Breast epithelium (tissue), 4 donors: ENCODE data around the gene FNBP1. TPM values are rescaled to one million over a fixed set of nuclear protein-coding genes. Genes with fewer than 3 reads are reported as not detected.

Experiments
- DNase-seq, 2 donors: peaks; one replicate each; pipeline ENCODE4 v3.0.0-alpha.2; 2019; ENCODE audit warnings: low spot score in 2 of 2
- H3K27ac ChIP-seq, 2 donors: fragments of 200-600 bp; sonication (generic) in 1 of 2; one replicate each; pipeline ENCODE4 v1.5.1; 2016 to 2019; ENCODE audit warnings: mild to moderate bottlenecking in 1 of 2
- H3K27me3 ChIP-seq, 2 donors: fragments of 200-600 bp; sonication (generic) in 1 of 2; one replicate each; pipeline versions ENCODE4 v1.5.1 to v1.6.0; 2017 to 2019; ENCODE audit warnings: control low read depth in 1 of 2, mild to moderate bottlenecking in 1 of 2
- H3K36me3 ChIP-seq: fragments of 200-600 bp; one replicate; pipeline ENCODE4 v1.5.1; 2019
- H3K4me1 ChIP-seq, 2 donors: fragments of 200-600 bp; sonication (generic); one replicate each; pipeline ENCODE4 v1.5.1; 2016 to 2019; ENCODE audit warnings: control low read depth in 1 of 2
- H3K4me3 ChIP-seq, 3 donors: fragments of 200-600 bp; sonication (generic); 1 replicate in 2 of 3; 2 replicates in 1 of 3; pipeline ENCODE4 v1.5.1; 2016 to 2019; ENCODE audit warnings: mild to moderate bottlenecking in 3 of 3, moderate library complexity in 2 of 3
- H3K9me3 ChIP-seq, 2 donors: fragments of 200-600 bp; sonication (generic) in 1 of 2; one replicate each; pipeline ENCODE4 v1.5.1; 2016 to 2019; ENCODE audit warnings: control low read depth in 1 of 2
- POLR2A ChIP-seq: fragments of 450-650 bp; IDR thresholded peaks from one replicate; pipeline ENCODE4 v1.6.1; 2016; ENCODE audit warnings: antibody characterized with exemption, mild to moderate bottlenecking, moderate library complexity
- POLR2AphosphoS5 ChIP-seq, 3 donors: sonication (generic); formaldehyde crosslinking; IDR thresholded peaks; one replicate each; pipeline ENCODE4 v1.6.1; 2017; ENCODE audit warnings: antibody characterized with exemption in 3 of 3
- intact Hi-C: fragments of 100-400 bp; cut with DNase I; formaldehyde crosslinking; loops from one replicate; pipeline ENCODE4 v1.15.1; 2023; ENCODE audit warnings: low total_unique reads
- total RNA-seq, 3 donors: library from RNA; depleted of rRNA; stranded (reverse); fragments of >200 nt; gene quantifications; one replicate each; pipeline ENCODE4 v1.1.0, GENCODE V29; 2016
- TF ChIP-seq, protein P1 (sequence below), 3 donors: fragments of 450-650 bp; IDR thresholded peaks; one replicate each; pipeline ENCODE4 v1.5.1; 2016 to 2017; ENCODE audit warnings: antibody characterized with exemption in 3 of 3, mild to moderate bottlenecking in 3 of 3, moderate library complexity in 3 of 3

FNBP1 gene
- total RNA-seq, 3 donors from 2014 or later = 31.3 to 49.8 (median 41.9) TPM

DNA sequence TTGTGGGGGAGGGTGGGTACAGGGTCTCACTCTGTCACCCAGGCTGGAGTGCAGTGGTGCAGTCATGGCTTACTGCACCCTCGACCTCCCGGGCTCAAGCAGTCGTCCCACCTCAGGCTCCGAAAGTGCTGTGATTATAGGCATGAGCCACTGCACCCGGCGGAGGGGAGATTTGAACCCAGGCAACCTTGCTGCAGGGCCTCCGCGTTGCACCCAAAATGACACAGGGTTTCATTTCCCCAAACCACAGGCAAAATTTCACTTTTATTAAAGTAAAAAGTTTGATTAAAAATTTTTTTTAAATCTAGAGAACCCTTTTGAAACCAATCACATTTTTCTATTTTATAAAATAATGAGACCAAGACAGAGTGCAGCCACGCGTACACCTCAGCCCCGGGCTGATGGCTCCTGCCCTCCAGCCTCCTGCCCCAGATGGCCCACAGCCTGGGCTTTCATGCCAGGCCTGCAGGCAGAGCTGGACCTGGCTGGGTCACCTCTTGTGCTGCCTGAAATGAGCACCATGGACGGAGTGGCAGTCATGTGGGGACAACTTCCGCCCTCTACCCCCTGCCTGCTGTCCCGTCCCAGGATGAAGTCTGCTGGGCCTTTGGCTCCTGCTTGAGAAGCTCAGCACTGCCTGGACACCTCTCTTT is 177.2 kb downstream of the FNBP1 start:
- DNase-seq = no peak
- H3K27ac ChIP-seq = no peak overlapping the region
- no peaks in the 10 kb centered on the region for H3K36me3 ChIP-seq
- TF ChIP-seq, protein P1, sequence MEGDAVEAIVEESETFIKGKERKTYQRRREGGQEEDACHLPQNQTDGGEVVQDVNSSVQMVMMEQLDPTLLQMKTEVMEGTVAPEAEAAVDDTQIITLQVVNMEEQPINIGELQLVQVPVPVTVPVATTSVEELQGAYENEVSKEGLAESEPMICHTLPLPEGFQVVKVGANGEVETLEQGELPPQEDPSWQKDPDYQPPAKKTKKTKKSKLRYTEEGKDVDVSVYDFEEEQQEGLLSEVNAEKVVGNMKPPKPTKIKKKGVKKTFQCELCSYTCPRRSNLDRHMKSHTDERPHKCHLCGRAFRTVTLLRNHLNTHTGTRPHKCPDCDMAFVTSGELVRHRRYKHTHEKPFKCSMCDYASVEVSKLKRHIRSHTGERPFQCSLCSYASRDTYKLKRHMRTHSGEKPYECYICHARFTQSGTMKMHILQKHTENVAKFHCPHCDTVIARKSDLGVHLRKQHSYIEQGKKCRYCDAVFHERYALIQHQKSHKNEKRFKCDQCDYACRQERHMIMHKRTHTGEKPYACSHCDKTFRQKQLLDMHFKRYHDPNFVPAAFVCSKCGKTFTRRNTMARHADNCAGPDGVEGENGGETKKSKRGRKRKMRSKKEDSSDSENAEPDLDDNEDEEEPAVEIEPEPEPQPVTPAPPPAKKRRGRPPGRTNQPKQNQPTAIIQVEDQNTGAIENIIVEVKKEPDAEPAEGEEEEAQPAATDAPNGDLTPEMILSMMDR (IDR thresholded peaks at IDR 0.05) = no peak
- TF ChIP-seq POLR2AphosphoS5 (IDR thresholded peaks at IDR 0.05) = no peak
- TF ChIP-seq POLR2A = no peak
- no peaks in the 10 kb centered on the region for H3K9me3 ChIP-seq
- no peak overlapping the region for H3K4me3 ChIP-seq
- intact Hi-C loops = no loop called here
- H3K27me3 ChIP-seq = no peaks in the 10 kb centered on the region
- no peaks in the 10 kb centered on the region for H3K4me1 ChIP-seq

- H3K9me3 ChIP-seq = no peaks in the 10 kb centered on the region
- no peaks in the 10 kb centered on the region for H3K36me3 ChIP-seq
- no peak overlapping the region for H3K4me3 ChIP-seq
- DNase-seq = no peak
- no peaks in the 10 kb centered on the region for H3K4me1 ChIP-seq
- H3K27me3 ChIP-seq = no peaks in the 10 kb centered on the region
- TF ChIP-seq POLR2A (no peak), POLR2AphosphoS5 (IDR thresholded peaks at IDR 0.05) (no peak)
- TF ChIP-seq, protein P1 (IDR thresholded peaks at IDR 0.05) = no peak
- no peak overlapping the region for H3K27ac ChIP-seq
- intact Hi-C loops = no loop called here
Observed at GRCh38 chr9:129864991-129865647, 177.9 kb downstream of the FNBP1 start.

DNA sequence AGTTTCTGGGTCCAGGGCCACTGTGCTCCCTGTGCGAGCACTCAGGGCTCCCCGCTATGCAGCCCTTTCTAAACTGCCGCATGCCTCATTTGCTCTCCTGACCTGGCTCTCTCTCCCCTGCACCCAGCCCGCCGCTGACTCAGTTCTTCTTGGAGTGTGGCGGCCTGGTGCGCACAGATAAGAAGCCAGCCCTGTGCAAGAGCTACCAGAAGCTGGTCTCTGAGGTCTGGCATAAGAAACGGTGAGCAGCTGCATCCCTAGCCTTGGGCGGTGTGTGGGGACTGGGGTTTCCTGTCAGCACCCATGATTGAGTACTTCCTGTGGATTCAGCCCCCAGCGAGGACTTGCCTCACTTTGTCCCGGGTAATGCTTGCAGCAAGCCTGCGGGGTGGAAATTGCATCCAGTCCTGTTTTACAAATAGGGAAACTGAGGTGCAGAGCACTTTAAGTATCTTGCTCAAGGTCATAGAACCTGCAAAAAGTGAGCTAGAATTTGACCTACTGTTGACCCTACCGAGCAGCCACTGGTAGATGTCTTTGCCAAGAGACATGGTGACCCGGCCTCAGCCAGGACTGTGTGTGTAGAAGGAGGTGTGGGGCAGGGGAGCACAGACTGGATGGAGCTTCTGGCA is 179.8 kb downstream of the FNBP1 start:
- TF ChIP-seq POLR2A (no peak), POLR2AphosphoS5 (IDR thresholded peaks at IDR 0.05) (no peak)
- TF ChIP-seq, protein P1 (IDR thresholded peaks at IDR 0.05) = no peak
- Histone ChIP-seq H3K36me3 (no peaks in the 10 kb centered on the region), H3K9me3 (no peaks in the 10 kb centered on the region), H3K27me3 (no peaks in the 10 kb centered on the region), H3K4me3 (no peak overlapping the region), H3K27ac (no peak overlapping the region), H3K4me1 (no peaks in the 10 kb centered on the region)
- no peak for DNase-seq
- intact Hi-C loops = no loop called here

DNA sequence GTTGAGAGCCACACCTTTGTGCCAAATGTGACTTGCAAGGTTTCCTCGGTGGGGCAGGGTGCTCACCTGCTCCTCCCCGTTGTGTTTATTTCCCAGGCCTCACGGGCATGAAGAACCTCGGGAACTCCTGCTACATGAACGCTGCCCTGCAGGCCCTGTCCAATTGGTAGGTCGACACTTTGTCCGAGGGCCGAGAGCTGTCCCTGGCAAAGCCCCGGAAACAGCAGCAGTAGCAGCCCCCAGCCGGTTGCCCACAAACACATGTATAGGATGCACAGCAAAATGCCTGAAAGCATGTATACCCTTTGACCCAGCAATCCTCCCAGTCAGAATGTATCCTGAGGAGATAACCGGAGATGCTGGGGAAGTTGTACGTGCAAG is 181.6 kb downstream of the FNBP1 start:
- DNase-seq = no peak
- no peaks in the 10 kb centered on the region for H3K4me1 ChIP-seq
- TF ChIP-seq POLR2A (no peak), POLR2AphosphoS5 (IDR thresholded peaks at IDR 0.05) (no peak)
- TF ChIP-seq, protein P1 (IDR thresholded peaks at IDR 0.05) = no peak
- no peak overlapping the region for H3K4me3 ChIP-seq
- intact Hi-C loops = no loop called here
- no peaks in the 10 kb centered on the region for H3K36me3 ChIP-seq
- no peak overlapping the region for H3K27ac ChIP-seq
- H3K9me3 ChIP-seq = no peaks in the 10 kb centered on the region
- H3K27me3 ChIP-seq = no peaks in the 10 kb centered on the region
